Stimulated activated CD4-positive, alpha-beta T cell treated with anti-CD3 and anti-CD28 coated beads, Interleukin-12 subunit alpha, Interleukin-12 subunit beta, amount 100 ng/mL, for 48 hours (primary cell): ENCODE results near the gene TAF4.
A peak's percentile ranks its signal among the peaks of the same experiment; 100 is the strongest.
"Not testable (repeated sequence)": the region's sequence is repeated elsewhere in the genome, so short reads cannot be mapped to it uniquely, and the experiment has no call there.

Experiments
- DNase-seq, 3 donors: peaks; one replicate each; pipeline ENCODE4 v3.0.0-alpha.2; 2020; ENCODE audit warnings: low read depth in 2 of 3, low spot score in 1 of 3

TAF4 gene

DNA sequence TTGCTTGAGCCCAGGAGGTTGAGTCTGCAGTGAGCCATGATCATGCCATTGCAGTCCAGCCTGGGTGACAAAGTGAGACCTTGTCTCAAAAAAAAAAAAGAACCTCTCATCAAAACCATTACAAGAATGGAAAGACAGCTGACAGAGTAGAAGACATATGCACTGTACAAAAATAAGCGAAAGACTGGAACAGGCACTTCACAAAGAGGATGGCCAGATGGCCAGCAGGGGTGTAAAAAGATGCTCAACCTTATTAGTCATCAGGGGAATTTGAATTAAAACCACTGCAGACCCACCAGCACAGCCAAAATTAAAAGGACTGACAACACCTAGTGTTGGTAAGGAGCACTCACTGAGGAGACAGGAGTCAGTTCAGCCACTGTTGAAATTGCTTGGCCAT is 13.5 kb upstream of the TAF4 start:
- DNase-seq: no peak

GRCh38 chr20:62073323-62073722 is 7.6 kb upstream of the TAF4 start:
- no peak for DNase-seq

DNA sequence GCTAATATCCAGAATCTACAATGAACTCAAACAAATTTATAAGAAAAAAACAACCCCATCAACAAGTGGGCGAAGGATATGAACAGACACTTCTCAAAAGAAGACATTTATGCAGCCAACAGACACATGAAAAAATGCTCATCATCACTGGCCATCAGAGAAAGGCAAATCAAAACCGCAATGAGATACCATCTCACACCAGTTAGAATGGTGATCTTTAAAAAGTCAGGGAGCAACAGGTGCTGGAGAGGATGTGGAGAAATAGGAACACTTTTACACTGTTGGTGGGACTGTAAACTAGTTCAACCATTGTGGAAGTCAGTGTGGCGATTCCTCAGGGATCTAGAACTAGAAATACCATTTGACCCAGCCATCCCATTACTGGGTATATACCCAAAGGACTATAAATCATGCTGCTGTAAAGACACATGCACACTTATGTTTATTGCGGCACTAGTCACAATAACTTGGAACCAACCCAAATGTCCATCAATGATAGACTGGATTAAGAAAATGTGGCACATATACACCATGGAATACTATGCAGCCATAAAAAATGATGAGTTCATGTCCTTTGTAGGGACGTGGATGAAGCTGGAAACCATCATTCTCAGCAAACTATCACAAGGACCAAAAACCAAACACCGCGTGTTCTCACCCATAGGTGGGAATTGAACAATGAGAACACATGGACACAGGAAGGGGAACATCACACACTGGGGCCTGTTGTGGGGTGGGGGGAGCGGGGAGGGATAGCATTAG is 6.2 kb upstream of the TAF4 start:
- not testable (repeated sequence) for DNase-seq

GRCh38 chr20:62069741-62070216 is 4.1 kb upstream of the TAF4 start:
- DNase-seq: no peak

DNA sequence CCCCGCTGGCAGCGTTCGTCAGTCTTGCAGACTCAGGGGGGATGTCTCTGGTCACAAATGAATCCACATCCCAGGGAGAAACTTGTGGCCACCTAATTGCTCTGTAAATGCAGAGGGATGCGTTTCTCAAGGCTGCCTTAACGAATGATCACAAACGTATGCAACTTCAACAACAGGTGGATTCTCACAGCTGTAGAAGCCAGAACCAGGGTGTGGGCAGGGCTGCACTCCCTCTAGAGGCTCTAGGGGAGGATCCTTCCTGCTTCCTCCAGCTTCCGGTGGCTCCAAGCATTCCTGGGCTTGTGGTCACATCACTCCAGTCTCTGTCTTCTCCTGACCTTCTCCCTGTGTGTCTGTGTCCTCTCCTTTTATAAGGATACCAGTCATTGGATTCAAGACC is 3.3 kb upstream of the TAF4 start:
- no peak for DNase-seq

GRCh38 chr20:62067547-62068260 is 2.0 kb upstream of the TAF4 start:
- DNase-seq: no peak

DNA sequence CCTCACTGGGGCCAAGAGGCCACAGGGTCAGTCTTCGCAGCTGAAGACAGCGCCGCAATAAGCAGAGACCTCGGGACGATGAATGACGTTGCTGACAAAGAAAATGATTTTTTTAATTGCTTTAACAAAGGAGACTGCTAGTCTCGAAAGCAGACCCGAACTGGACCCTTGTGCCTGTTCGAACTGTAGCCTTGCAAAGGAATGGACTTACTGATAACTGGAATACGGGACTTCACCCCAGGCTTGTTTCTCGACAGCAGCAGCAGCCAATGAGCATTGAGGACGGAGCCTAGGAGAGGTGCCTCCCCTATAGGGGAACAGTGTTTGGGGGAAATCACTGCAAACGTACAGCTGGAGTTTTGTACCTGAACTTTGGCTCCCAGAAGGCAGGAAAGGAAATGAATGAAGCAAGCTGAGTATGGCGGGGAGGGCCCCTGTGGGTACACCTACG is 1.3 kb upstream of the TAF4 start:
- peak in 2 of 3 donors; percentile 7 to 8 for DNase-seq

- DNase-seq: peak; percentile 25 to 31 (median 26)
Observed at GRCh38 chr20:62066339-62066982, 780 bp upstream of the TAF4 start.

- peak in 1 of 3 donors; percentile 12 for DNase-seq
Observed at GRCh38 chr20:62064770-62065673, 659 bp downstream of the TAF4 start.

- no peak for DNase-seq
Observed at GRCh38 chr20:62063981-62064769, 1.5 kb downstream of the TAF4 start.

DNA sequence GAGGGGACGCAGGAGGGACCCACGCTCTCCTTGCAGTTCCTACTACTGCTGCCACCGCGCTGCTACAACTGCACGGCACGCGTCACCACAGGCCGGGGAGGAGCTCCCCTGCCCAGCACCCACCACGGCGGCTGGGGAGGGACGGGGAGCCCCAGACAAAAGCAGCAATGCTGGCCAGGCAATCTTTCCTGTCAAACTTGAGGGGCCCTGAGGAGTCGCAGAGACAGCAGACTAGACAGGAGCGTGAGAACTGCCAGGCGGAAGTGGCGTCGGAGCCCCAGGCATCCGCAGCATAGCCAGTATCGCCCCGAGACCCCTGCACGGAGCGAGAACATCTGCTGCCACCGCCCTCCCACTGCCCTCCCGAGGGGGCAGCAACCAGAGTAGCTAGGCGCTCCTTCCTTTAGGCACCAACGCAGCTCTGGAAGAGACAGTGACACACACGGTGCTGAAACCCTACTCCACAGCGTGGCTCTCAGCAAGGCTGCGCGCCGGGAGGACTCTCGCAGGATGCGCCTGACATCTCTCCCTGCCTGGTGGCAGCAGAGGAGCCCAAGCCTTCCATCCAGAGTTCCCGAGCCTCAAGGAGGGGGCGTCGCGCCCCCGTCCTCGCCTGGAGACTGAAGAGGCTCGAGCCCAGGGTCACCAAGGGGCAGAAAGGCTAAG is 2.2 kb downstream of the TAF4 start:
- no peak for DNase-seq

GRCh38 chr20:62062661-62063314 is 2.9 kb downstream of the TAF4 start:
- DNase-seq: no peak

DNA sequence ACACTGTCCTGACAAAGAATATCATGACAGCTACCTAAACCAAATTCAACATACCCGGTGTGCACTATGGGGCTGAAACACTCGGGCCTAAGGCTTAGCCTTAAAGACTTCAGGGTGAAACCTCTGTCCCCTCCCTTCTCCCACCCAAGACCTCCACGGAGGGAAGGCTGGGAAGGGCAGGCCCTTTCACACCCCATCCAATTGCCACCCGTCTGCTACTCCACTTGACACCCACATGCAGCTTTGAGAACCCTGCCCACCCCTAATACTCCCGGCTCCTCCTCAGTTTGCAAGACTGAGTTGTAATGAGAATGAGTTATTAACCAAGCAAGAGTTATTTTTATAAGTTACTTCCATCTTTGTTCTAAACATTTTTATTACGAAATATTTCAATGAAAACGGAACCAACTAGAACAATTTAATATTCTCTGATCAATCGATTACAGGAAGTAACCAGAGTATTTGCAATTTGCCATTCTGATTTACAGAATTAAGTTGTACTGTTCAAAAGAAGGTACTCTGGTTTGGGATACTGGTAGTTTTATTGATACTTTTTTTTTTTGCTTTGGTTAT is 3.7 kb downstream of the TAF4 start:
- no peak for DNase-seq

GRCh38 chr20:62060631-62061541 is 4.8 kb downstream of the TAF4 start:
- no peak for DNase-seq

- no peak for DNase-seq
Observed at GRCh38 chr20:62059920-62060630, 5.6 kb downstream of the TAF4 start.

DNA sequence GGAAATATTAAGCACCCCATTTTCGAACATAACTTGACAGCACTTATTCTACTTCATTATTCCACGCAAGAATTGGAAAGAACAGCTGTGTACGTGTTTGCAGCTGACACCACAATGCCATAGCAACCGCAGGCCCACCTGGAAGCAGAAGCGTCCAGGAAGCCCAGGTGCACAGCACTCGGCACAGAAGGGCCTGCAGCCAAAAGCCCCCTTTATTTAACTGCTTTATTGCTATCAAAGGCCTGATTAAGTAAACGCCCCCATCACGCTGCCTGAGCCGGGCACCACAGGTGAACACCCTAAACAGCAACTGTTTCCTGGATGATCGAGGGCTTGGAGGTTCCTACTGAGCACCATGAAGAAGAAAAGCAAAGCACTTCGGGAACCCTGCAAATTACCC is 6.3 kb downstream of the TAF4 start:
- no peak for DNase-seq

- no peak for DNase-seq
Observed at GRCh38 chr20:62058941-62059340, 6.7 kb downstream of the TAF4 start.
